ENCODE measurements around the gene AGA. TPM values are rescaled to one million over a fixed set of nuclear protein-coding genes. Genes with fewer than 3 reads are reported as not detected.

Gene AGA
- total and polyA plus RNA-seq, 2 of the 13 experiments (the other 11 are each of a cell fraction or from before 2014, with no cell fraction given): 21.9 to 22.3 TPM

- Histone ChIP-seq H2AFZ (ENCODE audit: low read length) (no peak overlapping the region), H3K79me2 (ENCODE audit: insufficient read depth, low read length) (no peaks in the 10 kb centered on the region), H3K9me3 (ENCODE audit: low read length) (no peaks in the 10 kb centered on the region), H3K4me1 (ENCODE audit: insufficient read depth, low read length) (no peaks in the 10 kb centered on the region), H3K27me3 (ENCODE audit: control insufficient read depth in 1 of 2, insufficient read depth in 2 of 2, low read length in 2 of 2) (no peaks in the 10 kb centered on the region), H3K4me2 (ENCODE audit: low read depth, low read length) (no peak overlapping the region), H3K27ac (ENCODE audit: extremely low read length, insufficient read depth, low read length) (no peak overlapping the region), H3K36me3 (replicated peaks in 1 of 2; ENCODE audit: control insufficient read depth in 1 of 2, insufficient read depth in 2 of 2, low read length in 2 of 2) (no peaks in the 10 kb centered on the region), H3K9ac (ENCODE audit: insufficient read depth, low read depth, low read length) (no peak overlapping the region), H3K4me3 (replicated peaks in 1 of 3; ENCODE audit: insufficient read depth in 1 of 3, low read depth in 2 of 3, low read length in 3 of 3) (no peak overlapping the region), H4K20me1 (ENCODE audit: insufficient read depth, low read length) (no peaks in the 10 kb centered on the region)
- ATAC-seq: no peak
- intact Hi-C loops (cut with micrococcal nuclease; ENCODE audit: unreplicated experiment): no loop called here
- ChIA-PET CTCF (ENCODE audit: low intra/inter-chr PET ratio, low total read pairs) (no interaction called here), POLR2A (no interaction called here)
- WGBS (ENCODE audit: low lambda C conversion rate): 4% methylated on average over 3 of the region's 3 CpGs
- TF ChIP-seq ZNF207 (IDR thresholded peaks at IDR 0.05; ENCODE audit: borderline replicate concordance) (no peak), ZNF577 (CRISPR knock-in tag; IDR thresholded peaks at IDR 0.05; ENCODE audit: borderline replicate concordance, low read depth) (no peak), HMG20B (CRISPR knock-in tag; conservative IDR thresholded peaks at IDR 0.05) (no peak), FLYWCH1 (CRISPR knock-in tag; IDR thresholded peaks at IDR 0.05) (no peak), NCOA5 (CRISPR knock-in tag; IDR thresholded peaks at IDR 0.05) (no peak), BCL3 (CRISPR knock-in tag; IDR thresholded peaks at IDR 0.05) (no peak), SALL1 (CRISPR knock-in tag; IDR thresholded peaks at IDR 0.05) (no peak), SALL2 (CRISPR knock-in tag; IDR thresholded peaks at IDR 0.05) (no peak), TBL1XR1 (IDR thresholded peaks at IDR 0.05; ENCODE audit: borderline replicate concordance, low read length, partially characterized antibody) (no peak), POLR2G (IDR thresholded peaks at IDR 0.05; ENCODE audit: low read depth, low read length) (no peak), ZNF556 (CRISPR knock-in tag; IDR thresholded peaks at IDR 0.05; ENCODE audit: borderline replicate concordance) (no peak), SRSF9 (IDR thresholded peaks at IDR 0.05; ENCODE audit: borderline replicate concordance, insufficient read depth, low read depth, low read length, poor library complexity, severe bottlenecking) (no peak)
- TF ChIP-seq, protein P1, sequence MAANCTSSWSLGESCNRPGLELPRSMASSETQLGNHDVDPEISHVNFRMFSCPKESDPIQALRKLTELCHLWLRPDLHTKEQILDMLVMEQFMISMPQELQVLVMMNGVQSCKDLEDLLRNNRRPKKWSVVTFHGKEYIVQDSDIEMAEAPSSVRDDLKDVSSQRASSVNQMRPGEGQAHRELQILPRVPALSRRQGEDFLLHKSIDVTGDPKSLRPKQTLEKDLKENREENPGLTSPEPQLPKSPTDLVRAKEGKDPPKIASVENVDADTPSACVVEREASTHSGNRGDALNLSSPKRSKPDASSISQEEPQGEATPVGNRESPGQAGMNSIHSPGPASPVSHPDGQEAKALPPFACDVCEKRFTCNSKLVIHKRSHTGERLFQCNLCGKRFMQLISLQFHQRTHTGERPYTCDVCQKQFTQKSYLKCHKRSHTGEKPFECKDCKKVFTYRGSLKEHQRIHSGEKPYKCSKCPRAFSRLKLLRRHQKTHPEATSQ (CRISPR knock-in tag; IDR thresholded peaks at IDR 0.05; ENCODE audit: borderline replicate concordance): no peak
- TF ChIP-seq, protein P2, sequence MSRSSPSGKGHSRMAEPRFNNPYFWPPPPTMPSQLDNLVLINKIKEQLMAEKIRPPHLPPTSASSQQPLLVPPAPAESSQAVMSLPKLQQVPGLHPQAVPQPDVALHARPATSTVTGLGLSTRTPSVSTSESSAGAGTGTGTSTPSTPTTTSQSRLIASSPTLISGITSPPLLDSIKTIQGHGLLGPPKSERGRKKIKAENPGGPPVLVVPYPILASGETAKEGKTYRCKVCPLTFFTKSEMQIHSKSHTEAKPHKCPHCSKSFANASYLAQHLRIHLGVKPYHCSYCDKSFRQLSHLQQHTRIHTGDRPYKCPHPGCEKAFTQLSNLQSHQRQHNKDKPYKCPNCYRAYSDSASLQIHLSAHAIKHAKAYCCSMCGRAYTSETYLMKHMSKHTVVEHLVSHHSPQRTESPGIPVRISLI (CRISPR knock-in tag; IDR thresholded peaks at IDR 0.05; ENCODE audit: borderline replicate concordance): no peak
- no TSS peak for BruUV-seq (replicated peaks)
- FAIRE-seq: no peak
- no peak for DNase-seq (ENCODE audit: low spot score)
- in situ Hi-C loops (cut with HindIII; ENCODE audit: extremely low pct_ligation_motif_present, low pct_unique_long_range_greater_than_20kb): no loop called here
Measured at GRCh38 chr4:177404342-177404741, 37.9 kb downstream of the AGA start.

All from HepG2 (cell line).